Measurements from ENCODE around the gene CDHR4.
"Not testable (repeated sequence)": the region's sequence is repeated elsewhere in the genome, so short reads cannot be mapped to it uniquely, and the experiment has no call there.

The CDHR4 gene, protein sequence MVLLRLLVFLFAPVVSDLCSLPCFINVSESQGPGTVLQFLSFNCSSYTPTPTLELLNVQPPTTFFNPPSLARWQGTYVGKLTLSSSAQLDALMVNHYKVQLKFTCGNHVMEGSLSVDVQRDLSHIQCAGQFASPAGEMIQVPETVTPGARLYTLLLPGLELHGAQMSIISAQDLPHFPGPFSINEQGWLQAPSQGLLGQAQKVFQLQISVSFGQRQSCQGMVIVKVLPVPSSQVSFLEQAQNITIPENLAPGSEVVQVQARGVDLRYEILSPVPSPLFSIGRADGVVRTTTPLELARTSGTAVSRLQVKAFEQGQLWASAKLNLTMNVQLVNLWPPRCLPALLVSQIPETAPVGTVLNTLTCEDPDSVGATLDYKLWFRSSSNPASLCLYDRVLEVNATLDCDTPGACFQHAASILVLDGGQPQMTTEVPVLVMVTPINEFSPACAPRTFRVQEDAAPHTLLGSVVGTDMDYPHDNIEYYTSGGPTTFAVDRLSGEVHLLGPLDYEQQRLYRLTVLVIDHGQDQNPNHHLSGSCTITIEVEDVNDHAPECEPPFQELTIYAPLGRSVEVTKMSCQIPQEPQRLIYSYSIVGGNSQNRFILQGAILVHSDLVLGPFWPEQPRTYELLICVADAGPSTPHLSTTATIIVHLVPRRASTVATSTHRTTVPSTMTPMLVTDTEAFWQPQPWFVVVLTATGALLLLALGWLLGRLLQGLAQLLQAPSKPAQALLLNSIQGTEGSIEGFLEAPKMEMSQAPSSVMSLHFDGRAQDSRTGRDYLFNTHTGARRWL

DNA sequence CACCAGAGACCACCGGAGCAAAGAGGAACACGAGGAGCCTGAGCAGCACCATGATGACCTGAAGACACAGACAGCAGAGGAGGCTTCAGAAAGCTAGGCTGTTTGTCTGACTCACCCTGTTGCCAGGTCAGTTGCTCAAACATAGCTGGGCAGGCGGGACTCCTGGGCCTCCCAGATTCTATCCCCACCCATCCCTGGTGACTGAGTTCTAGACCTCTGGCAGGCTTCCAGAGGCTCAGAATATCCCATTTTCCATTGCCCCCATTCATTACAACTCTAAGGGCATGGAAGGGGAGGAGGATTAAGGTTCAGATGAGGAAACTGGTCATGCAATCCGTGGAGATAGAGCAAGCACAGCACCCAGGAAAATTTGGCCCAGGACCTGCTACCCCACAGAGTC is at the start of gene CDHR4:
Gene CDHR4, minus strand, starts transcription at position 113 of the 400 bp plus-strand sequence. Its CDS starts 61 bp downstream, at position 52.
- in situ Hi-C loops (cut with HindIII; ENCODE audit: low sequenced_read_pairs): no loop called here

DNA sequence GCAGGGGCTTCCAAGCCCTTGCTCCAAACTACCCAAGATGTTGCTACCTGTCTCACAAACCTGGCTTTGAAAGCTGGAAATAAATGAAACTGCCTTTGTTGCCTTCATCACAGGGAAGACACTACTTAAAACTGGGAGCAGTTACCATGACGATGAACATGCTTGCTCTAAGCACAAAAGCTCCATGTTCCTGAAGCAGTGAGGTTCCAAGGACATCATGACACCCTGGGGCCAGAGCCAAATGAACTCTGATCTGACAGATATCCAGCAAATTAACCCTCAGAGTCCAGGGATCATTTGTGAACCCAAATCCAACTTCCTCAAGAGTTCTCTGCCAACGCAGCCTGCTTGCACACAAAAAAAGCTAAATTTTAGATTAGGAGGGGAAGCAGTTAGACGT is 46.0 kb upstream of the CDHR4 start:
- in situ Hi-C loops (cut with HindIII; ENCODE audit: low sequenced_read_pairs): no loop called here

DNA sequence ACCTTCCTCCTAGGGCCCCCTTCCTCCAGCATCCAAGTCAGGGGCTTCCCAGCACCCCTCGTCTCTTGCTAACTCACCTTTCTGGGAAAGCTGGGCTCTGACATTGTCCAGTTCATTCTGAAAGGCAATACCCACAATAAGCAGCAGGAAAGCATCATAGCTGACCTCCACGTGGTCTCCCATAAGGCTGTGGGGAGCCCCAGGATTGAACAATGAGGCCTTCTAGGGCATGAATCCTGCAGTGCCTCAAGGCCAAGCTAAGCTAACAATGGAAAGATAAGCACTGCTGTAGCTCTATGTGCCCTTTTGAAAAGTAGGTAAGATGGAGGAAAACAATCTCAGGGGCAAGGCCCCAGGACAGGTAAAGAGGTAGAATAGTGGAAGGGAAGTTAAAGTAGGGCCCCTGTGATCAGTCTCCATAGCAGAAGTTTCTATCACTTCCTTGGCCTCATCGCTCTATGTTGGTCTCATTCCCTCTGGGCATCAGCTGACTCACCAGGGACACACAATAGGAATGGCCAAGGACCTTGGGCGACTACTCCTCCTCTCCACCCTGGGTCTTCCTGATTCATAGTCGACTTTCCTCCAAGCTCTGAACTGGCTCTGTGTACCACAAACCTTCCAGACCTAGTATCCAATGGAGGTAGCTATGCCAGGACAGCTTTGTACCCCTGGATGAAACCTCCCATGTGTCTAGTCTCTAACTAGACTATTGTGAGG is 45.0 kb upstream of the CDHR4 start:
- in situ Hi-C loops (cut with HindIII; ENCODE audit: low sequenced_read_pairs): no loop called here

DNA sequence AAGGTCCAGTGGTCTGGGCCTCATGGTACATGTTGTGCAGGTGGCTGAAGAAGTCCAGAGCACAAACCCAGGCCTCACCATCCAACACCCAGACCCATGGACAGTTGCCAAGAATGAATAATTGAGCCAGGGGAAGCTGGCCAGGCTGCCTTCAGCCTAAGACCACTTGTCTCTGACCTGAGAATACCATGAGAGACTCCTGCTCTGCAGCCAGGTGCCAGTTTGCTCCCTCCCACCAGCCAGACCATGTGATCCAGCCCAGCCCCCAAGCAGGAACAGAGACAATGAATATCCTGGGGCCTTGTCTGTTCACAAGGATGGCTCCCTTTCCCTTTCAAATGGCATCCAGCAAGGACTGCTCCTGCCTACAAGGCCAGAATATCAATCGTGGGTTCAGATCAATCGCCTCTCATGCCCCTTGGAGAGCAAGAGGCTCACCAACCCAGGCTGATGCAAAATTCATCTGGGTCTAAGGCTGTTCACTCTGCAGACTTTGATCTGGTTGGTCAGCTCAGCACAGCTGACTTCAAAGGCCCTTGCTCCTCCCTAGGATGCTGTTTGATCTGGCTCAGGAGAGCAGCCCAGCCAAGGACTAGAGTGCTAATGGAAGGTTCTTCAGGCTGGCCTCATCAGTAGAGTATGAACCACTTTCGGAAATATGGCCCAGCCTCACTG is 43.3 kb upstream of the CDHR4 start:
- in situ Hi-C loops (cut with HindIII; ENCODE audit: low sequenced_read_pairs): no loop called here

DNA sequence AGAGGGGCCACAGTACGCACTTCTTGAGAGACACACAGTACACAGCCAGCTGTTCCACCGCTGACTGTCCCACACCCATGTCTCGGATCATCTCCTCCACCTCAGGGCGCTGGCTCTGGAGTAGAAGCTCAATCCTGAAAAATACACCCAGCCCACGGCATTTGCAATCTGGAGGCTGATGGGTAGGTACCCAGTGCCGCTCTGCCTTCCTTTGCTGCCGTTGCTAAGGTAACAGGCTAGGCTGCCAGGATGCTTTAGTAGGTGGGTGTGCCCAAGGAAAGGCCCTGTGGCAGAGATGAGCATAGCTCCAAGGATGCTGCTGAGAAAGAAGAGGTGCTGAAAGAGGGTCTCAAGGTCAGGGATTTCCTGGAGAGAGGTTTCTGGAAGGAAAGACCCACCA is 42.1 kb upstream of the CDHR4 start:
- in situ Hi-C loops (cut with HindIII; ENCODE audit: low sequenced_read_pairs): no loop called here

DNA sequence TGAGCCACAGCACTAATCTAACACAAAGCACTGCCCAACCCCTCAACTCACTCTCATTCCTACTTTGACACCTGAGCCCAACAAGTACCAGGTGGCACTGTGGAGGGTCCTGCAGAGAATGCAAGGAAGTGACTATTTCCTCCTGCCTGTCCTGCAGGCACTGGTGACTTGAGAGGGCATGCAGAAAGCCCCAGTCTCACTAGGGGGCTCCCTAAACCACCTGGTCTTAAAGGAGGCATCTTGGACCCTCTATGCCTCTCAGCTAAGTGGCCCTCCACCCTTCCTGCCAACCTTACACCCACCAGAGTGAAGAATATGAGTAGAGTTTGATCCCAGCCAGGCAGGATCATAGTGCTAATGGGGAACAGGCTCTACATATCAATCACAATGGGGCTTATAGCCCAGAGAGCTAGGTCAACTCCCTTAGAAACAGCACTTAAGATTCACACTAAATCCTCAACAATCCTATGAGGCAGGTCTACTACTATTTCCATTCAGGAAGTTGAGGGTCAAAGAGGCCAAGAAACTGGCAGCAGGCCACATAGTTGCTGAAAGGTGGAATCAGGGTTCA is 41.5 kb upstream of the CDHR4 start:
- in situ Hi-C loops (cut with HindIII; ENCODE audit: low sequenced_read_pairs): no loop called here

DNA sequence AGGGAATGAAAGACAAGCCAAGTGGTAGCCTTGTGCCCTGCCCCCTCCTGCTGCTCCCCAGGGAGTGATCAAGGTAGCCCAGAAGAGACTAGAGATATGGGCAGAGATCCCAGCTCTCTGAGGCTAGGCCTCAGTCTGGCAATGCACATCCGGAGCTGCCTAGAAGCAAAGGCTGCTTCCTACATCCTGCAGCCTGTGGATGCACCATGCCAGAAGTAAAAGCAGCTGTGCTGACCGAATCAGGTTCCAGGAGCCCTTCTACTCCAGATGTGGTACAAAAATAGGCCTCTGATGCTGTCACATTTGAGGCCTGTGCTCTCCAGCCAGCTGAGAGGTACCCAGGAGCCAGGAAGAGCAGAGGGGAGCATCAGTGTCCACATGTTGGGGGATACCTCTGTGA is 40.7 kb upstream of the CDHR4 start:
- in situ Hi-C loops (cut with HindIII; ENCODE audit: low sequenced_read_pairs): no loop called here

DNA sequence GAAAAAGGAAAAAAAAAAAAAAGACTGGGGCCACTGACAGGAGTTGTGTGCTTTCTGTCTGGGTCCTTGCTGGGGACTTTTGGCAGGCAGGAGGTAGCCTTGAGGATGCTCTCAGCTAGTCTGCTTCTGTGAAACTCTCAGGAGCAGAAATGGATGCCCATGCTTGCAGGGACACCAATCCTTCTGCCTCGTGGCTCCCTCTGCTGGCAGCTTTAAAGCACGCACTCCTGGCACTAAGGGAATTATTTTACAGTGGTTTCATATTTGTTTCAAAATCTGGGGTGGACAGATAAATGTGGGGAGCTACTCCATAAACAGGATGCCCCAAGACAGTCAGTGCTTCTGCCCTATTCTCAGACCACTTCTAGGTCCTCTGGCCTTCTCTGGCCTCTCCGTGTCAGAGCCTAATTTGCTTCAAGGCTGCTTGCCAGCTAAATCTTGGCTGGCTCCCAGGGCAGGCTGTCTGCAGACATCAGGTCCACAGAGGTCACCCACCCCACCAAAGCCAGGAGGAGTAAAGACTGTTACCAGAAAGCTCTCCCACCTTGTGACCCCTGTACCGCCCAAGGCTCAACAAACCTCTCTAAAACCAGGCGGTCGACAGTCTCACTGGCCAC is 39.6 kb upstream of the CDHR4 start:
- in situ Hi-C loops (cut with HindIII; ENCODE audit: low sequenced_read_pairs): loop anchor here (5.0 kb wide), 1 partner anchor 67 kb away; no protein-coding TSS in a partner anchor

DNA sequence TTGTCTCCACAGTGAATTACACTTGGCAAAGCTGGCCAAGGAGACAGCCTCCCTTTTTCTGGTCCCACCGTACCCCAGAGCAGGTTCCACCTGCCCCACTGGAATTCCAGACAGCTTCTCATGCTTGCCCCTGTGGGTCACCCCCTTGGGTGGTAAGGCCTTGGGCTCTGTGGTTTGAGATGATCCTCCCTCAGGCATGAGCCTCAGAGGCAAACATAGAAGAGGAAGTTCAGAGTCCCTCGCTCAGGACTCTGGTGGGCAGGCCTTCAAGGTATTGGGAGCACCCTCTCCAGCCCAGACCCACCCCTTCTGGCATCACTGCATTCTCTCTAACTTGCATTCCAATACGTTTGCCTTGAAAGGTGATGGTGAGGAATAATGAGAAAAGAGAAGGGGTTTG is 31.7 kb upstream of the CDHR4 start:
- in situ Hi-C loops (cut with HindIII; ENCODE audit: low sequenced_read_pairs): no loop called here

DNA sequence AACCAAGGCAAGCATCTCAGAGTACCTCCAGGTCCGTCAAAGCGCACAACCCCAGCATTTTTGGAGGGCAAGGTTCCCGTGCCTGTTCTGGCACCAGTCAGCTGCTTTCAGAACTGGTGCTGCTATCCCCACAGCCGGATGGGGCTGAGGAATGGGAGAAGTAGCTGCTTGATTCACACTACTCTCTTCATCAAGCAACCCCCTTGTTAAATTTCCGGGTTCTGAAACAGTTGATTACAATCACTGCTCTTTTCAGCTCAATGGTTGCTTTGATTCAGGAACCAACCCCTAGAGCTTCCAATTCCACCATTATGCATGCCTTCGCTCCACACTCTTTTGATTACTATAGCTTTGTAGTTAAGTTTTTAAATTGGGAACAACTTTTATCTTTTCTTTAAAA is 26.3 kb upstream of the CDHR4 start:
- in situ Hi-C loops (cut with HindIII; ENCODE audit: low sequenced_read_pairs): no loop called here

DNA sequence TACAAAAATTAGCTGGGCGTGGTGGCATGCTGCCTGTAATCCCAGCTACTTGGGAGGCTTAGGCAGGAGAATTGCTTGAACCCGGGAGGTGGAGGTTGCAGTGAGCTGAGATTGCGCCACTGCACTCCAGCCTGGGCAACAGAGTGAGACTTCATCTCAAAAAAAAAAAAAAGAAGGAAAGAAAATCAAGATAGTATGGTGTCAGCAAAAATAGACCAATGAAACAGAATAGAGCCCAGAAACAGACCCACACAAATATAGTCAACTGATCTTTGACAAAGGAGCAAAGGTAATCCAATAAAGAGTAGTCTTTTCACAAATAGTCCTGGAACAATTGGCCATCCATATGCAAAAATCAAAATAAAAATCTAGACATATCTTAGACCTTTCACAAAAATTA is 23.5 kb upstream of the CDHR4 start:
- in situ Hi-C loops (cut with HindIII; ENCODE audit: low sequenced_read_pairs): not testable (repeated sequence)

DNA sequence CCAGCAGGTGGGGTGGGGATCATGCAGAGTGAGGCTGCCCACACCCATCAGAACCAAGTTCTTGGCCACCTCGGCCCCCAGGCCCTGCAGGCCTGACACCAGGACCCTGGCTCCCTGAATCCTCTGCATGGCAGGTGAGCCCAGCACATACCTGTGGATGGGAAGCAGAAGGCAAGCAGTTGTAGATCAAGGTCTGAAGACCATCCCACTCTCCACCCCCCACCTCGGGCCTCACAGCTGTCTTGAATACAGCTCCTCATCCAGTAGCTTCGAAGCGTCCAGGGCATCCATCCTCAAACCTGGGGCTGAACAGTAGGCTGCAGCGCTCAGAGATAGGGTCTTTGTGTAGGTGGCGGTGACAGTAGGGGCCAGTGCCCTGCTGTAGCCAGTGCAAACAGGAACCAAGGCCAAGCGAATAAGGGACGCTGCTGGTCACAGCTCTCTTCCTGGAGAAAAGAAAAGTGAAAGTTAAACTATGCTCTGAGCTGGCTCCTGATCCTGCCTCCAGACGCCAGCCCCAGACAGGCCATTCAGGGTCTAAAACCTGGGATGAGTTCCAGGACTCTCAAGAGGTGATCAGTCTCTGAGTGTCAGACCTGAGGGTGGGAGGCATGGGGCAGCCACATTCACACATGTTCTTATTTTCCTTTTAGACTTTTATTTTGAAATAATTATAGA is 14.0 kb upstream of the CDHR4 start, which contains the start of gene UBA7:
Gene UBA7, minus strand, starts transcription at position 457 of the 678 bp plus-strand sequence. Its CDS starts 166 bp downstream, at position 291.
- in situ Hi-C loops (cut with HindIII; ENCODE audit: low sequenced_read_pairs): no loop called here

DNA sequence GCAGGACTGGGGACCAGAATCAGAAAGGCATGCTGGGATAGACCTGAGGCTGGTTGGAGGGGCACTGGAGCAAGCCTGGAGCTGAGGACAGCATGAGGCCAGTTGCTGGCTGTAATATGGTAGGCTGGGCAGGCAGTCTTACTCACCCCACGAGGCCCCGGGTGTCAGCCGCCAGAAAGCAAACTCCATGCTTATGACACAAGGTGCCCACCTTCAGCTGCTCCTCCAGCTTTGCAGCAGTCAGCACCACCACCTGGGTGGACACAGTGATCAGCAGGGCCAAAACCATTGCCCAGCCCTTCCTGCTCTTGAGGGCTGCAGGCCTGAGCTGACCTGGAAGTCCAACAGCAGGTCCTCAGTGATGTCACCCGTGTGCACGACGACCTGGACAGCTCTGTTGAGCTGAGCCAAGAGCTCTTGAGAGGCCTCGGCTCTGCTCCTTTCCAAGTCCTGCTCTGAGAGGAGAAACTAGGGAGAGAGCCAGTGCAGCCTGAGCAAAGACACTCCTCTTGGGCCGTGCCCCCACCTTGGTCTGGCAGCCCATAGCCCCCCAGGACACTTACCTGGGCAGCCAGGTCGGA is 13.3 kb upstream of the CDHR4 start:
- in situ Hi-C loops (cut with HindIII; ENCODE audit: low sequenced_read_pairs): no loop called here

DNA sequence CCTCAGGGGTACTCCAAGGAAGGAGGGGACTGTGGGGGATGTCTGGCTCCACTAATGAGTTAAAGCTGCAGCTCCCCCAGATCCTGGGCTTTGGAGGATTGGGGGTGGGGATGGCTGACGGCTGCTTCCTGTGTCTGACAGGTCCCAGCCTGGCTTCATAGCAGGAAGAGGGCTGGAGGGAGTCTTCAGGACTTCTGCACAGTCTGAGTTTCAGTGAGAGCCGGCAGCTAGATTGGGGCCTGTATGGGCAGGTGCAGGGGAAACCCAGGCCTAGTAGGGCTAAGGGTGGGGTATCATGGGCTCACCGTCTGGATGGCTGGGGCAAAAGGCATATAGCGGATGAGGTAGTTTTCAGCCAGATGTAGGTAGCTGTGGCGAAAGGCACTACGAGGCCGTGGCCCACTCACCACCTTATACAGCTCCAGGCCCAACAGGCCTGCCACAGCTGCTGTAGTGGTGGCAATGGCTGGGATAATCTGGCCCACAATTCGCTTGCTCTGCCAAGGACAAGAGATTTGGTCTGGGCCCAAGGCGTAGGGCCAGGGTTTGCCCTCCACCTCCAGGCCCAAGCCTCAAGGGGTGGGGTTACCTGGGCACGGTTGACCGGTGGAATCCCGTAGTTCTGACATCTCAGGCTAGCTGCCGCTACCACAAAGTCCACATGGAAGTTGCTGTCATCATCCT is 7.9 kb upstream of the CDHR4 start:
- in situ Hi-C loops (cut with HindIII; ENCODE audit: low sequenced_read_pairs): no loop called here

DNA sequence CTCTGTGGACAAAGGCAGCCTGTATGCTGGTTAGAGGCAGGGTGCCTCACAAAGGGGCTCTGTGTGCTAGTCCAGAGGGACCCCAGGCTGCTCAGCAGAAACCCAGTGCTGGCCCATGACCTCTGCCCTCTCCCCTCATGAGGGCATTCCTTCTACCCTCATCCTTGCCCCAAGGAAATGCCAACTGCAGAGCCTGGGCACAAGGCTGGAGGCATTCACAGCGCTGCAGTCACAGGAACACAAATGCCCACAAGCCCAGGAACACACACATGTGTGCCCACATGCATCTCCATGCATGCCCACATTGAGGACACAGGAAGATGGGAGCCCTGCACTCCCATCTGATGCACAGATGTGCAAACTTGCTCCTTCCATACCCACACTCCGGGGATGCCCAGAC is 7.2 kb upstream of the CDHR4 start:
- in situ Hi-C loops (cut with HindIII; ENCODE audit: low sequenced_read_pairs): no loop called here

DNA sequence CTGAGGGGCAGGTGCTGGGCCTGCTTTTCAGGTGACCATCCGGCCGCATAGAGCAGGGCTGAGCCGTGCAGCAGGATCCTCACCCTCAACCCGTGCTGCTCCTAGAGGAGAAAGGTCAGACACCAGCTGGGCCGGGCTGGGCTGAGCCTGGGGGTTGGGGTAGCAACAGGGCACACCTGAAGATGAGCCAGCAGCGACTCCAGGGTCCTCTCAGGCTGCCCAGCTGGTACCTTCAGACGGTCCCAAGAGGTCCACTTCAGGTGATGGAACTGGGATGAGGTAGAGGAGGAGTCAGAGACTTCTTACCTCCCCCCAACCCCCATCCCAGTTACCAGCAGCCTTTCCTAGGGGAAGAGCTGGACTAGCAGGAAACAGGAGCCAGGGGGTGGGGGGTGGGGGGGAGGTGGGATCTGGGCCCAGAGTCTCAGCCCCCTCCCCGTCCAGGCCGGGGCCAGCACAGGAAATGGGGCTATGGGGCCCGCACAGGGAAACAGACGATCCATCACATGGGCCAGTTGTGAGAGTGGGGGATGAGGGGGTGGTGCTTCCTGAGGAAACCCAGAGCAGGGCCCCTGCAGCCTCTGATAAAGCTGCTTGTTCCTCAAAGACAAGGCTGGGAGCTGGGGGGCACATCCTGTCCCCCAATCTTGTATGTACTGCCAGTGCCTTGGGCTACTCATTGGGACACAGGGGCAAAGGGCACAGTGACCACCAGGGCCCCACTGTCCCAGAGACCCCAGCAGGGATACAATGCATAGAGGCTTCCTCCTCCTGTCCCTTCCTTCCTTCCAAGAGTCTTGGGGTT is 6.4 kb upstream of the CDHR4 start:
- in situ Hi-C loops (cut with HindIII; ENCODE audit: low sequenced_read_pairs): no loop called here

DNA sequence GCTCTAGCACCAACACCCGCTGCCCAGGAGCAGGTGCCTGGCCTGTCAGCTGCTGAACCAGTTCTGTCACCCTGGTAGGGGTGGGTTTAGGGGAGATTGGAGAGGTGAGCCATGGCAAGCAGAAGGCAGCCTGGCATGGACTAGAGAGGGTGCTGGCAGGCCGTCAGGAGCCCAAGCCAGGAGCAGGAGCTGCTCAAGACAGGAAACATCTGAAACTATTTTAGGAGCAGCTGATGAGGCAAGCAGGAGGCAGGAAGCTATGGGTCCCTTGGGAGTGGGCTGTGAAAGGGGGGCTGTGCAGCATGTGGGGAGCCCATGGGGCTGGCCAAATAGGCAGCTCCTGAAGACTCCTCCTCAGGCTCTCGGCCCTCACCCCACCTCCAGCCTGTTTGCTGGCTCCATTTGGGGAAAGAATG is 5.7 kb upstream of the CDHR4 start:
- in situ Hi-C loops (cut with HindIII; ENCODE audit: low sequenced_read_pairs): no loop called here
